Amygdala (tissue), 56 donors: ENCODE results near the gene CD6.

Experiments
- DNase-seq, 56 donors: peaks; one replicate each; lab custom pipeline; 2025; lab: John Stamatoyannopoulos, UW

The CD6 gene

GRCh38 chr11:61066645-61067044 lies 95.2 kb downstream of the CD6 start:
- no peak for DNase-seq

DNA sequence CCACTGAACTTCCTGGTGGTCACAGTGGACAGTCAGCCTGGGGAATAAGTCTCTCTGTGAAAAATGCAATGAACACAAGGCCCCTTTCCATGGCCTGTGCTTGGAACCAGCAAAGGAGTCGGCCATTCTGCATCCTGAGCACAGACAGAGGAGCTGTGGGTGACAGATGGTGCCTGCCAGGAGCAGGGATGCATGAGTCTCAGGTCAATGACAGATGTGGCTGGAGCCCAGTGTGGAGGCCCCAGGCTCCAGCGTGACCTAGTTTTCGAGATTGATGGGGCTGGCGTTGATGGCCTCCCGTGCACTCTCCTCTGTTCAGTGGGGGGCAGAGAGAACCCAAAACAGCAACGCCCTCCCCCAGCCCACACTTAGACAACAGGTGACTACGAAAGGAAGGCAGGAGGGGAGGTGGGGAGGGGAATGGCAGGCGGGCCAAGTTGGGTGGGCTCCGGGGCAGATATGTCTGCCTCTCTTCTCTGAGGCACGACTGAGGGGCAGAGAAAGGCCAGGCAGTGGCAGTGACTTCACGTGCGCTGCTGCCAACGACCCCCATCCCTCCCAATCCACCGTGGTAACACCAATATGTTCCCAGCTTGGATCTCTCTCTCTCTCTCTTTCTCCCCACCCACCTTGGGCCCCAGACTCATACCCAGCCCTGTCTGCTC lies 96.4 kb downstream of the CD6 start:
- no peak for DNase-seq

DNA sequence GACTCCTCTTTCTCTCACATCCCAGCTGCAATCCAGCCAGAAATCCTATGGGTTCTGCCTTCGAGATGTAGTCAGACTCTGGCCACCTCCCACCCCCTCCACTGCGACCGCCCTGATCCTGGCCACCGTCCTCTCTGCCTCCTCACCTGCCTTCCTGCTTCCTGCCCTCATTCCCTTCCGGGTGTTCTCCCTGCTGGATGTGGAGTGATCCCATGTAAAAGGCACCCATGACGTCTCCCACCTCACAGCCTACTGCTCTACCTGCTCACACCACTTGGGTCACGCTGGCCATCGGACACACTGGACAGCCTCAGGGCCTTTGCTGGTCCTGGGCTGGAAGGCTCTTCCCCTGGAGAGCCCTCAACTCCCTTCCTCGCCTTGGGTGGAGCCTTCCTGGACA lies 97.1 kb downstream of the CD6 start:
- no peak for DNase-seq

- no peak for DNase-seq
Measured at GRCh38 chr11:61069427-61069826, 97.9 kb downstream of the CD6 start.
